GM12878 (cell line): ENCODE measurements around the gene PAX7. TPM values are rescaled to one million over a fixed set of nuclear protein-coding genes. Genes with fewer than 3 reads are reported as not detected.

Experiments
- ATAC-seq: fragments of 200-7000 bp; cut with Tn5 transposase; 3 replicates; pipeline ENCODE4 v1.9.1; 2020; ENCODE audit warnings: mild to moderate bottlenecking, moderate library complexity
- BruUV-seq: library from RNA; stranded (reverse); fragments of 400-500 nt; replicated peaks from 2 replicates; lab custom pipeline; 2021; lab: Mats Ljungman, UMichigan
- CTCF ChIA-PET: fragments of 300-600 bp; sonication (Branson Sonifier 250); formaldehyde crosslinking; extraction: SDS; loops from one replicate; lab custom pipeline; 2021; ENCODE audit warnings: inconsistent platforms; lab: Yijun Ruan, JAX
- POLR2A ChIA-PET: fragments of 350-600 bp; formaldehyde crosslinking; extraction: SDS; loops from one replicate; lab custom pipeline; 2021; ENCODE audit warnings: inconsistent platforms; lab: Charles Lee
- RAD21 ChIA-PET: fragments of 300-600 bp; sonication (Branson Sonifier 250); formaldehyde crosslinking; loops from one replicate; lab custom pipeline; 2023; ENCODE audit warnings: antibody characterized with exemption; ENCODE audit not compliant: unreplicated experiment; lab: Charles Lee
- SMC1A ChIA-PET: fragments of 300-600 bp; sonication (Branson Sonifier 250); formaldehyde crosslinking; loops from one replicate; lab custom pipeline; 2023; ENCODE audit not compliant: unreplicated experiment, uncharacterized antibody; lab: Charles Lee
- DNase-seq: peaks from one replicate; pipeline ENCODE4 v3.0.0-alpha.2; 2011; ENCODE audit warnings: low read depth, low spot score
- FAIRE-seq: peaks from 3 replicates; lab custom pipeline; 2011; peaks lifted over from hg19 to GRCh38; lab: Jason Lieb, UNC
- H2AFZ ChIP-seq: 2 replicates; pipeline ENCODE4 v1.6.0; 2011; ENCODE audit warnings: low read depth, low read length, control low read depth; ENCODE audit not compliant: control insufficient read depth
- H3K27ac ChIP-seq: 2 replicates; pipeline ENCODE4 v1.5.1; 2011; ENCODE audit warnings: control low read depth; ENCODE audit not compliant: control insufficient read depth, insufficient read depth
- H3K27me3 ChIP-seq, 2 experiments: replicated peaks in 1 of 2; 2 replicates each; pipeline versions ENCODE4 v1.6.0 to v1.6.1; 2011; ENCODE audit warnings: low read length in 1 of 2; ENCODE audit not compliant: control insufficient read depth in 2 of 2, insufficient read depth in 2 of 2
- H3K36me3 ChIP-seq, 2 experiments: 2 replicates each; pipeline ENCODE4 v1.5.1; 2011; ENCODE audit warnings: low read length in 1 of 2; ENCODE audit not compliant: control insufficient read depth in 2 of 2, insufficient read depth in 2 of 2
- H3K4me1 ChIP-seq: 2 replicates; pipeline ENCODE4 v1.6.1; 2011; ENCODE audit warnings: mild to moderate bottlenecking, low read length, moderate library complexity, mixed read lengths; ENCODE audit not compliant: control insufficient read depth, insufficient read depth
- H3K4me2 ChIP-seq: 2 replicates; pipeline ENCODE4 v1.6.0; 2011; ENCODE audit warnings: control low read depth; ENCODE audit not compliant: control insufficient read depth, insufficient read depth
- H3K4me3 ChIP-seq: fragments of 200-600 bp; sonication (generic); 2 replicates; pipeline ENCODE4 v1.5.1; 2016
- H3K79me2 ChIP-seq: 2 replicates; pipeline ENCODE4 v1.6.0; 2011; ENCODE audit warnings: low read length; ENCODE audit not compliant: control insufficient read depth, insufficient read depth
- H3K9ac ChIP-seq: 2 replicates; pipeline ENCODE4 v1.8.0; 2011; ENCODE audit warnings: low read length, control low read depth, mixed read lengths; ENCODE audit not compliant: control insufficient read depth, insufficient read depth
- H3K9me3 ChIP-seq: replicated peaks from 3 replicates; pipeline ENCODE4 v1.5.1; 2011; ENCODE audit warnings: mild to moderate bottlenecking, low read length; ENCODE audit not compliant: control insufficient read depth, insufficient read depth
- H4K20me1 ChIP-seq: 2 replicates; pipeline ENCODE4 v1.6.0; 2011; ENCODE audit not compliant: control insufficient read depth, insufficient read depth
- CBX3 ChIP-seq: fragments of 200-600 bp; sonication (generic); IDR thresholded peaks from 2 replicates; pipeline ENCODE4 v1.6.1; 2016; ENCODE audit warnings: low read depth, borderline replicate concordance
- FOXM1 ChIP-seq: IDR thresholded peaks from 2 replicates; pipeline ENCODE4 v1.6.1; 2012; ENCODE audit warnings: low read depth, mild to moderate bottlenecking, inconsistent platforms, low read length, moderate library complexity
- NFIC ChIP-seq: IDR thresholded peaks from 2 replicates; pipeline ENCODE4 v1.6.1; 2012; ENCODE audit warnings: low read depth, mild to moderate bottlenecking, inconsistent platforms, low read length, moderate library complexity
- PBX3 ChIP-seq: IDR thresholded peaks from 2 replicates; pipeline ENCODE4 v1.6.1; 2011; ENCODE audit warnings: mild to moderate bottlenecking, low read depth, low read length, moderate library complexity; ENCODE audit not compliant: insufficient replicate concordance
- SMAD5 ChIP-seq: IDR thresholded peaks from 2 replicates; pipeline ENCODE4 v1.6.1; 2016; ENCODE audit warnings: antibody characterized with exemption, low read depth
- SUZ12 ChIP-seq: fragments of 200-600 bp; sonication (generic); IDR thresholded peaks from one replicate; pipeline ENCODE4 v1.6.1; 2018; ENCODE audit warnings: antibody characterized with exemption, mild to moderate bottlenecking; ENCODE audit not compliant: unreplicated experiment
- TAF1 ChIP-seq: IDR thresholded peaks from 2 replicates; pipeline ENCODE4 v1.6.1; 2011; ENCODE audit warnings: mild to moderate bottlenecking, low read depth, low read length, borderline replicate concordance
- whole genome bisulfite sequencing: methylation state at CpG from one replicate; pipeline ENCODE4 v1.1.6; 2016; ENCODE audit warnings: low lambda C conversion rate; ENCODE audit not compliant: insufficient replicate concordance, insufficient coverage; ENCODE audit errors: missing lambda C conversion rate; 5-methylcytosine and 5-hydroxymethylcytosine counted together
- in situ Hi-C: fragments of 300-500 bp; cut with MboI; formaldehyde crosslinking; loops from 9 replicates; pipeline ENCODE4 v1.14.3; 2018; ENCODE audit warnings: mixed read lengths
- intact Hi-C: fragments of 100-400 bp; cut with micrococcal nuclease; formaldehyde crosslinking; loops from one replicate; pipeline ENCODE4 v1.14.2; 2022; ENCODE audit not compliant: unreplicated experiment
- polyA plus RNA-seq, 11 experiments: library from polyadenylated mRNA; depleted of rRNA in 4 of 11; unstranded in 6 of 11; stranded (reverse) in 5 of 11; fragments of >200 nt; fragmentation: Nextera tagmentation in 4 of 11; fragmentation: Illumina TruSeq in 1 of 11; extraction: Ambion mirVana in 4 of 11; extraction: Trizol in 1 of 11; gene quantifications; 1 replicate in 1 of 11; 2 replicates in 10 of 11; pipeline versions ENCODE4 v1.2.1 to v1.2.3, GENCODE V29; 2011 to 2016; ENCODE audit warnings: inconsistent platforms in 2 of 11, missing spikeins in 2 of 11, low read depth in 1 of 11
- total RNA-seq, 4 experiments: library from RNA; depleted of rRNA in 3 of 4; stranded (reverse); fragments of >200 nt in 3 of 4; fragmentation: Illumina TruSeq in 1 of 4; extraction: Trizol in 1 of 4; gene quantifications; 2 replicates each; pipeline versions ENCODE4 v1.2.1 to v1.2.3, GENCODE V29; 2013 to 2021

PAX7 gene
- total and polyA plus RNA-seq, 10 of the 15 experiments (the other 5 are each of a cell fraction or from before 2014, with no cell fraction given): not detected

- H3K4me3 ChIP-seq: no peak overlapping the region
- peaks cover 28 to 40% of the 10 kb centered on the region in 2 experiments for H3K27me3 ChIP-seq
- DNase-seq: no peak
- in situ Hi-C loops: no loop called here
- H3K4me2 ChIP-seq: no peak overlapping the region
- ChIA-PET CTCF (no interaction called here), POLR2A (no interaction called here), SMC1A (no interaction called here), RAD21 (no interaction called here)
- no peak for FAIRE-seq
- no peak for ATAC-seq
- no peaks in the 10 kb centered on the region for H3K36me3 ChIP-seq
- 8% methylated on average over 49 of the region's 49 CpGs for WGBS
- no peaks in the 10 kb centered on the region for H3K9me3 ChIP-seq
- BruUV-seq: no TSS peak
- H3K4me1 ChIP-seq: no peaks in the 10 kb centered on the region
- TF ChIP-seq TAF1: no peak
- TF ChIP-seq SUZ12: peak; percentile 27
- no peak for TF ChIP-seq PBX3
- no peak for TF ChIP-seq FOXM1
- no peak for TF ChIP-seq NFIC
- TF ChIP-seq SMAD5: no peak
- TF ChIP-seq CBX3: no peak
- H4K20me1 ChIP-seq: no peaks in the 10 kb centered on the region
- intact Hi-C loops: no loop called here
- no peaks in the 10 kb centered on the region for H3K79me2 ChIP-seq
- H2AFZ ChIP-seq: no peak overlapping the region
- H3K27ac ChIP-seq: no peak overlapping the region
- no peak overlapping the region for H3K9ac ChIP-seq
These were observed 10.6 kb downstream of the PAX7 start for GRCh38 chr1:18641005-18641941.
